T-helper 9 cell (primary cell): Measurements from ENCODE around the gene OR52M1.

Experiments used
- DNase-seq: peaks from one replicate; pipeline ENCODE4 v3.0.0-alpha.2; 2020

The OR52M1 gene

DNA sequence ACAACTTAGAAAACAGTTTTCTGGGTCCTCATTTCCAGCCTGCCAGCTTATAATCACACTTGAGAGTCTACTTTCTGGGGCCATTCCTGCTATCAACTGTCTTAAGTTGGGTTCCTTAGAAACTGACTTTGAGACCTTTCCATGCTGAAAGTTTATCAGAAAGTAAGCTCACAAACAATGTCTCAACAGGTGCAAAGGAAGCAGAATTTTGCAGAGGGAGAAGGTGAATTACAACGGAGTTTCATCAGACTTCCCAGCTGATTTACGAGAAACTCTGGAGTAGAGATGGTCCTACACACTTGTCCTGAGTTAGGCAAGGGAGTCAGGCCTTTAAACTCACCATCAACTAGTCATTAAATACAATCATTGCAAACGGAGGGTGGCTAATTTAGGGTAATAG, 31.9 kb downstream of the OR52M1 start:
- no peak for DNase-seq

DNA sequence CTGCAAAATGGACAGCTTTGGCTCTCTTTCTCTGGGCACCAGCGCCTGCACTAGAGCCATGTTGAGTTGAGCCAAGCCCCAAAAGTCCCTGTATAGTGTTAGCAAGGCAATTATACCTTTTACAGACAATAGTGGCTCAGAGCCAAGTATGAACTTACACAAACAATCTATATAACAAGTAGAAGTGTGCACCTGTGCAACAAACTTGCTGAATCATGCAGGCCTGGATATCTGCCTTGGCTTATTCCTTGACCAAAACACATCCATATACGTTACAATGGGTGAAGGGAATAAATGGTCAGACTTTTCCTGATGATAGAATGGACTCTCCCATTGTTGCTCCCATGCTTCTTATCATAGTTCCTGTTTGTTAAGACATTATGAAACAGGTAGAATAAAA, 32.8 kb downstream of the OR52M1 start:
- no peak for DNase-seq

DNA sequence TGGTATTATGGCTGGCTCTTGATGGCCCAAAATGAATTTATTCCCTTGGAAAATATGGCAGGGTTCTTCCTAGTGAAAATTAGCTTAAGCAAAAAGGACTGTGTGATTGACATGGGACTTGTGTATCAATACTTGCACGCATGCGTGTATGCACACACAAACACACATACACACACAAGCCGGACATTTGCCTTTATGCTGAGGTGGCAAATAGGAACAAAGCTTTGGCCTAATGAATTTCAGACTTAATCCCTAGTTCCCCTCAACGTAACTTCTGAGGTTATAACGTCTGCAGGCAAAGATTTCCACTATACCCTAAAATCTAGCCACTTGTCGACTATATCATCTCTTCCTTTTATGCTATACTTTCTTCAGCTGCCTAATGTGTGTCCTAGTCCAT, 33.6 kb downstream of the OR52M1 start:
- DNase-seq = no peak

DNA sequence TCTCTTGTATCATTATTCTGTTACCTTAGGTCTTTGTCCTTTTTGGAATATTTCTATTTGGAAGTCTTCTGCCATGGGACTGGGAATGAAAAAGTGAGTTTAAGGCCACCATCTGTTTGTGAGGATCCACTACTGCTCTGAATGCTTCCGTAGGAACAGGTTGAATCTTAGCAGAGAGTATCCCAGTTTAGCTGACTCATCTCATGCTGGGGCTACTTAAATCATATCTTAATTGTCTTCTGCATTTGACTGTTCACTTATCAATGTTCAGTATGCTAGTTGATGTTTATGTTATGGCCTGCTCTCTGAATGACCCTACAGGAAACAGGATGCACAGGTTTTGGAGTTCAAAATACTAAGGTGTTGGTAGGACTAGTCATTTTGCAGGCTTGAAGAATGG, 35.1 kb downstream of the OR52M1 start:
- DNase-seq = no peak

DNA sequence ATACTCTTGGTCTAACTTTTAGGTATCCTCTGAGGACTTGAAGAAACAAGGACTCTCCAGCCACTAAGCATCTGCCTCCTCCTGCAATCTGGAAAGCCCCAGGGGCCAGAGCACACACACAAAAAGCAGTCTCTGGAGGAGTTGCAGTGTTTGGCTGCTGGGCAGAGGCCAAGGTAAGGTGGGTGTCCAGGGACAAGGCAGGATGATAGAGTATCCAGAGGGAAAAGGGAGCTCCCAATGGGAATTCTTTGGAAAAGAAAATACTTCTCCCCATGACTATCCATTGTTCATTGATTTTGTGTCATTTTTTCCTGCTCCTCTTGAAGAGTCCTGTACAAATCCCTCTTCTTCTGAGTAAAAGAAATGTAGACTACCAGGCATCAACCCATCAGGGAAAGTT, 36.5 kb downstream of the OR52M1 start, which contains the start of gene OR52I2:
Gene OR52I2 (plus strand): TSS at position 301 of the 400 bp plus-strand sequence.
- no peak for DNase-seq

DNA sequence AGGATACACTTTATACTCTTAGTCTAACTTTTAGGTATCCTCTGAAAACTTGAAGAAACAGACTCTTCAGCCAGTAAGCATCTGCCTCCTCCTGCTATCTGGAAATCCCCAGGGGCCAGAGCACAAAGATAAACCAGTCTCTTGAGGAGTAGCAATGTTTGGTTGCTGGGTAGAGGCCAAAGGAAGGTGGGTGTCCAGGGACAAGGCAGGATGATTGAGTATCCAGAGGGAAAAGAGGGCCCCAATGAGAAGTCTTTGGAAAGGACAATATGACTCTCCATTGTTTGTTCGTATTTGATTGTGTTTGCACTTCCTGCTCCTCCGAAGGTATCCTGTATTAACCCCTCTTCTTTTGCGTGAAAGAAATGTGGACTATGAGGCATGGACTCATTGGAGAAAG, 44.0 kb downstream of the OR52M1 start:
- no peak for DNase-seq

DNA sequence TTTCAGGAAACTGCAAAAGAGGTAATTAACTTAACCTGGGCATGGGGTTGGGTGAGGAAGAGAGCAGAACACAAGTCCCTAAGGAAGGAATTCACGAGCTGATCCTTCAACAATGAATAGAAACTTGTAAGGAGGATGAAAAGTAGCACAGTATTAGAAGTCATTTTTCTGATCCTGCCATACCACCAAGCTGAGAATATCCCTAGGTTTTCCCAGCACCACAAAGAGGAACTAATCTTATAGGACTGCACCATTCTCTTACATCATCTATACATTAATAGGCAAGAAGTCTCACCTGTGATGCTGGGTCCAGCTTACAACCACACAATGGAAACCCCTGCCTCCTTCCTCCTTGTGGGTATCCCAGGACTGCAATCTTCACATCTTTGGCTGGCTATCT, 48.7 kb downstream of the OR52M1 start, which contains the start of gene OR52I1:
Gene OR52I1 (plus strand): TSS at position 301 of the 400 bp plus-strand sequence. CDS start 0 bp downstream, at position 301.
- no peak for DNase-seq
